Right lobe of liver (tissue), 4 donors: Measurements from ENCODE around the gene BTF3.

Source experiments
- CTCF ChIP-seq, 4 donors: fragments of 200-600 bp in 3 of 4; fragments of 450-650 bp in 1 of 4; IDR thresholded peaks; one replicate each; pipeline versions ENCODE4 v1.5.1 to v1.8.0; 2016 to 2022; ENCODE audit warnings: antibody characterized with exemption in 4 of 4, mild to moderate bottlenecking in 2 of 4
- POLR2A ChIP-seq: fragments of 450-650 bp; IDR thresholded peaks from one replicate; pipeline ENCODE4 v1.6.1; 2017; ENCODE audit warnings: antibody characterized with exemption, mild to moderate bottlenecking
- donor health status: DM: no; HTN: no; CAD: no.
- donor health status: DM: no; HTN: no; CAD: no.
- donor health status: DM: no; HTN: yes; CAD: no.

GRCh38 chr5:73488806-73489205 is 9.4 kb upstream of the BTF3 start:
- no peak for TF ChIP-seq CTCF (IDR thresholded peaks at IDR 0.05)
- TF ChIP-seq POLR2A, result no peak
